IMR-90 (cell line): Measurements from ENCODE around the gene ZNF527. TPM values are rescaled to one million over a fixed set of nuclear protein-coding genes. Genes with fewer than 3 reads are reported as not detected.
A peak's percentile ranks its signal among the peaks of the same experiment; 100 is the strongest.

Source experiments
- ATAC-seq: fragments of 200-7000 bp; cut with Tn5 transposase; 2 replicates; pipeline ENCODE4 v1.9.1; 2020; ENCODE audit warnings: low read depth, mild to moderate bottlenecking, moderate library complexity
- BruUV-seq: library from RNA; stranded (reverse); fragments of 400-500 nt; replicated peaks from 2 replicates; lab custom pipeline; 2021; lab: Mats Ljungman, UMichigan
- CTCF ChIA-PET: fragments of 300-600 bp; formaldehyde crosslinking; extraction: SDS; loops from one replicate; lab custom pipeline; 2021; ENCODE audit warnings: antibody characterized with exemption; lab: Yijun Ruan, JAX
- POLR2A ChIA-PET: fragments of 300-600 bp; sonication (Branson Sonifier 250); formaldehyde crosslinking; loops from one replicate; lab custom pipeline; 2022; ENCODE audit warnings: antibody characterized with exemption; ENCODE audit not compliant: unreplicated experiment; lab: Charles Lee
- DNase-seq: peaks from one replicate; pipeline ENCODE4 v3.0.0; 2013
- H2AFZ ChIP-seq: replicated peaks from 2 replicates; pipeline ENCODE3; 2013; ENCODE audit warnings: low read length, mild to moderate bottlenecking; ENCODE audit not compliant: poor library complexity
- H2AK5ac ChIP-seq: 2 replicates; pipeline ENCODE4 v1.6.1; 2013; ENCODE audit warnings: low read depth, low read length, inconsistent platforms
- H2AK9ac ChIP-seq: replicated peaks from 2 replicates; pipeline ENCODE3; 2013; ENCODE audit warnings: mild to moderate bottlenecking, low read depth, low read length, moderate library complexity; ENCODE audit not compliant: poor library complexity
- H2BK120ac ChIP-seq: 2 replicates; pipeline ENCODE4 v1.6.1; 2013; ENCODE audit warnings: low read depth, low read length, inconsistent platforms
- H2BK15ac ChIP-seq: 3 replicates; pipeline ENCODE4 v1.6.1; 2013; ENCODE audit warnings: low read depth, low read length, inconsistent platforms
- H2BK20ac ChIP-seq: 2 replicates; pipeline ENCODE4 v1.6.1; 2013; ENCODE audit warnings: low read depth, mild to moderate bottlenecking, inconsistent platforms, low read length, moderate library complexity
- H2BK5ac ChIP-seq: 2 replicates; pipeline ENCODE4 v1.6.1; 2013; ENCODE audit warnings: mild to moderate bottlenecking, low read depth, low read length, inconsistent platforms; ENCODE audit not compliant: poor library complexity, severe bottlenecking
- H3K14ac ChIP-seq: replicated peaks from 2 replicates; pipeline ENCODE4 v1.6.1; 2013; ENCODE audit warnings: low read depth, low read length, inconsistent platforms
- H3K18ac ChIP-seq: 2 replicates; pipeline ENCODE4 v1.6.1; 2013; ENCODE audit warnings: low read depth, low read length, control low read depth
- H3K23ac ChIP-seq: 2 replicates; pipeline ENCODE4 v1.6.1; 2013; ENCODE audit warnings: low read depth, low read length, inconsistent platforms
- H3K27ac ChIP-seq: 2 replicates; pipeline ENCODE4 v1.5.1; 2013; ENCODE audit warnings: mild to moderate bottlenecking, control low read depth, low read length; ENCODE audit not compliant: insufficient read depth
- H3K27me3 ChIP-seq: 2 replicates; pipeline ENCODE4 v1.6.1; 2013; ENCODE audit warnings: low read length; ENCODE audit not compliant: control insufficient read depth, insufficient read depth
- H3K36me3 ChIP-seq: 2 replicates; pipeline ENCODE4 v1.6.1; 2013; ENCODE audit warnings: low read length, mixed read lengths; ENCODE audit not compliant: control insufficient read depth, insufficient read depth
- H3K4ac ChIP-seq: 2 replicates; pipeline ENCODE4 v1.6.1; 2013; ENCODE audit warnings: low read depth, low read length, inconsistent platforms
- H3K4me1 ChIP-seq: 2 replicates; pipeline ENCODE4 v1.6.1; 2013; ENCODE audit warnings: low read length, mixed read lengths; ENCODE audit not compliant: control insufficient read depth, insufficient read depth
- H3K4me2 ChIP-seq: 2 replicates; pipeline ENCODE4 v1.6.1; 2013; ENCODE audit warnings: low read depth, mild to moderate bottlenecking, control low read depth, low read length, moderate library complexity
- H3K4me3 ChIP-seq: 2 replicates; pipeline ENCODE4 v1.5.1; 2013; ENCODE audit warnings: low read depth, mild to moderate bottlenecking, control low read depth, low read length, moderate library complexity; ENCODE audit not compliant: insufficient read depth
- H3K56ac ChIP-seq: 2 replicates; pipeline ENCODE4 v1.6.1; 2013; ENCODE audit warnings: low read length, inconsistent platforms; ENCODE audit not compliant: insufficient read depth; ENCODE audit errors: extremely low read depth
- H3K79me1 ChIP-seq, 2 experiments: 2 replicates each; pipeline ENCODE4 v1.6.1; 2013; ENCODE audit warnings: low read length in 2 of 2, inconsistent platforms in 1 of 2, low read depth in 1 of 2
- H3K9ac ChIP-seq: 2 replicates; pipeline ENCODE4 v1.6.1; 2013; ENCODE audit warnings: low read depth, low read length, control low read depth
- H3K9me1 ChIP-seq: 2 replicates; pipeline ENCODE4 v1.6.1; 2013; ENCODE audit warnings: low read length, inconsistent platforms; ENCODE audit not compliant: insufficient read depth
- H3K9me3 ChIP-seq: 2 replicates; pipeline ENCODE4 v1.6.1; 2013; ENCODE audit warnings: low read length; ENCODE audit not compliant: control insufficient read depth, insufficient read depth
- H4K20me1 ChIP-seq: 2 replicates; pipeline ENCODE4 v1.6.1; 2013; ENCODE audit warnings: low read length, inconsistent platforms; ENCODE audit not compliant: insufficient read depth
- H4K5ac ChIP-seq: 2 replicates; pipeline ENCODE4 v1.6.1; 2013; ENCODE audit warnings: mild to moderate bottlenecking, low read depth, low read length, control low read depth
- H4K8ac ChIP-seq, 2 experiments: 2 replicates each; pipeline ENCODE4 v1.6.1; 2013; ENCODE audit warnings: low read depth in 2 of 2, low read length in 2 of 2, control low read depth in 1 of 2, inconsistent platforms in 1 of 2
- H4K91ac ChIP-seq: 2 replicates; pipeline ENCODE4 v1.6.1; 2013; ENCODE audit warnings: low read depth, low read length, inconsistent platforms; ENCODE audit not compliant: insufficient read depth
- CEBPB ChIP-seq: IDR thresholded peaks from 2 replicates; pipeline ENCODE4 v1.6.1; 2012; ENCODE audit warnings: low read depth, low read length, improper control_type of control experiment
- POLR2A ChIP-seq: IDR thresholded peaks from 2 replicates; pipeline ENCODE4 v1.6.1; 2012; ENCODE audit warnings: mild to moderate bottlenecking, low read depth, low read length
- WGBS, 2 experiments: methylation state at CpG; one replicate each; pipeline versions ENCODE4 v1.1.5 to v1.1.7; 2013; ENCODE audit warnings: missing lambda C conversion rate in 2 of 2; ENCODE audit not compliant: insufficient read length in 1 of 2; ENCODE audit errors: extremely low coverage in 2 of 2; 5-methylcytosine and 5-hydroxymethylcytosine counted together
- dilution Hi-C: fragments of 300-500 bp; cut with HindIII; formaldehyde crosslinking; loops from one replicate; pipeline ENCODE4 v1.14.3; 2018; ENCODE audit warnings: low sequenced_read_pairs; ENCODE audit not compliant: unreplicated experiment
- in situ Hi-C: fragments of 300-500 bp; cut with MboI; formaldehyde crosslinking; loops from 3 replicates; pipeline ENCODE4 v1.14.3; 2019; ENCODE audit warnings: low sequenced_read_pairs, inconsistent platforms, mixed read lengths
- intact Hi-C: fragments of 100-400 bp; cut with micrococcal nuclease; formaldehyde crosslinking; loops from 2 replicates; pipeline ENCODE4 v1.10.0; 2022
- polyA plus RNA-seq, 3 experiments: library from polyadenylated mRNA; depleted of rRNA; stranded (reverse); fragments of >200 nt; gene quantifications; 2 replicates each; pipeline ENCODE4 v1.2.3, GENCODE V29; 2012; ENCODE audit warnings: low replicate concordance in 1 of 3
- total RNA-seq: library from RNA; depleted of rRNA; stranded (reverse); fragments of >200 nt; gene quantifications from 2 replicates; pipeline ENCODE4 v1.2.3, GENCODE V29; 2012

The ZNF527 gene
- total and polyA plus RNA-seq, 2 of the 4 experiments (the other 2 are of a cell fraction), result 1.9 to 3.6 TPM

DNA sequence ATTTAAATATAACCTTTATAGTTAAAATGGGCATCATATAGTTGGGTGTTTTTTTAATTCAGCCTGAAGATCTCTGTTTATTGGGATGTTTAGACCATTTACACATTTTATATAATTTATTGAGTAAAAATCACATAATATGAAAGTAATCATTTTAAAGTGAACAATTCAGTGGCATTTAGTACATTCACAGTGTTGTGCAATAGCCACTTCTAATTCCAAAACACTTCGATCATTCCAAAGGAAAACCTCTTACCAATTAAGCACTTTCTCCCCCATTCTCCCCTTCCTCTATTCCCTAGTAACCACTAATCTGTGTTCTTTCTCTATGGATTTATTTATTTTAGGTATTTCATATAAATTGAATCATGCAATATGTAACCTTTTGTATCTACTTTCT is 30.2 kb downstream of the ZNF527 start:
- no peaks in the 10 kb centered on the region for H3K9me1 ChIP-seq
- H2BK120ac ChIP-seq, result no peak overlapping the region
- H3K56ac ChIP-seq, result no peak overlapping the region
- H3K14ac ChIP-seq, result no peak overlapping the region
- H3K27ac ChIP-seq, result no peak overlapping the region
- no peak overlapping the region for H2BK15ac ChIP-seq
- ATAC-seq (no peak), DNase-seq (no peak)
- ChIA-PET POLR2A (no interaction called here), CTCF (no interaction called here)
- no peak overlapping the region for H4K5ac ChIP-seq
- no peak overlapping the region for H2AK5ac ChIP-seq
- dilution Hi-C loops, result no loop called here
- intact Hi-C loops, result no loop called here
- no peak overlapping the region for H2BK20ac ChIP-seq
- no peak overlapping the region for H3K4me2 ChIP-seq
- no peak overlapping the region for H3K18ac ChIP-seq
- H3K27me3 ChIP-seq, result no peaks in the 10 kb centered on the region
- no peak overlapping the region for H3K4me3 ChIP-seq
- no peak overlapping the region for H2AFZ ChIP-seq
- no peak overlapping the region for H3K9ac ChIP-seq
- WGBS, 2 experiments, result no CpG with 5 or more reads among the region's 1 CpG
- no peak overlapping the region for H3K4ac ChIP-seq
- no peaks in the 10 kb centered on the region for H3K79me1 ChIP-seq
- H4K91ac ChIP-seq, result no peak overlapping the region
- H3K4me1 ChIP-seq, result no peaks in the 10 kb centered on the region
- H2AK9ac ChIP-seq, result no peak overlapping the region
- no peak overlapping the region for H4K8ac ChIP-seq
- no peak for TF ChIP-seq POLR2A
- peak; percentile 56; the same call in 1 of the 2 replicates for TF ChIP-seq CEBPB
- in situ Hi-C loops, result no loop called here
- H3K23ac ChIP-seq, result no peak overlapping the region
- no peak overlapping the region for H2BK5ac ChIP-seq
- BruUV-seq, result no TSS peak
- peaks cover 41% of the 10 kb centered on the region for H3K9me3 ChIP-seq
- H4K20me1 ChIP-seq, result no peaks in the 10 kb centered on the region
- no peaks in the 10 kb centered on the region for H3K36me3 ChIP-seq
